ENCODE measurements around the gene ACE2. TPM values are rescaled to one million over a fixed set of nuclear protein-coding genes. Genes with fewer than 3 reads are reported as not detected.

ACE2 gene
- total RNA-seq, 1 donor from 2014 or later = 0.06 TPM

- H3K4me3 ChIP-seq (ENCODE audit: low read depth, low read length) = no peak overlapping the region
- DNase-seq (ENCODE audit: low read depth) = no peak
- TF ChIP-seq CTCF (conservative IDR thresholded peaks at IDR 0.05; ENCODE audit: low read depth, low read length) = no peak
These were observed 4.5 kb upstream of the ACE2 start for GRCh38 chrX:15605226-15605625.

- DNase-seq (ENCODE audit: low read depth) = no peak
- TF ChIP-seq CTCF (conservative IDR thresholded peaks at IDR 0.05; ENCODE audit: low read depth, low read length) = no peak
These were observed 2.0 kb upstream of the ACE2 start for GRCh38 chrX:15602761-15603160.

DNA sequence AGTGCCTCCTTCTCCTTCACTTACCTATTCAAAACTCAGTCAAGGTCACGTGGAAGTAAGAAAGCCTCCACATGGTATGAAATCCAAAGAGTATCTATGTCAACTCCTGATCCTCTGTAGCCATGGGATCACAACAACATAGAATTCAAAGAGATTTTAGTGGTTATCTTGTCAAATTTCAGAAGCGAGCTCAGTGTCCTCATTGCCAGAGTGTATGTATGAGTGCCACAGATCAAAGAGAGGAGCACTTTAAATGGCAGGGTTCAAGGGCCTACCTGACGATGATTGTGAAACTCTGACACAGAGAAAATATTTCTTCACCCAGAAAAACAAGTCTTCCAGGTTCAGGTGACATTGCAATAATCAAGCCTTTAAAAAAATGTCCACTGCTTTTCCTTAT lies 1.2 kb upstream of the ACE2 start:
- TF ChIP-seq CTCF (conservative IDR thresholded peaks at IDR 0.05; ENCODE audit: low read depth, low read length) = no peak
- no peak overlapping the region for H3K4me3 ChIP-seq (ENCODE audit: low read depth, low read length)
- DNase-seq (ENCODE audit: low read depth) = no peak

More at GRCh38 chrX:15602761-15603160, 2.0 kb upstream of the ACE2 start:
- no peak overlapping the region for H3K4me3 ChIP-seq (ENCODE audit: low read depth, low read length)

DNA sequence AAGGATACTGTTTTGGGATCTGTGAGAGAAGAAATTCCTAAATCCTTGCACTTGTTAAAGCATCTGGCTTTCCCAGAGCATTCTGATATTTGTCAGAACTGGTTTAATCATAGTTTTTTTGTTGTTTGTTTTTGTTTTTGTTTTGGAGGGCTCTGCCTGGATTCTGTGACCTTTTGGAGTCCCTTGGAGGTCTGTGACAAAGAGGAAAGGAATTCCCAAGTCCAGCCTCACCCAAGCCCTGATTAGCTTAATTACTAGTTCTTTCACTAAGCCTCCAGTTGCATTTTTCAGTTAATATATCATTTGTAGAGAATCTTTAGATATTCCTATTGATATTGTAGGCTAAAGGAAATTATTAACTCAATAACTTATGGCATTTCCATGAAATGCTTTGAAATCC lies 711 bp downstream of the ACE2 start:
- no peak for DNase-seq (ENCODE audit: low read depth)
- no peak for TF ChIP-seq CTCF (conservative IDR thresholded peaks at IDR 0.05; ENCODE audit: low read depth, low read length)
- H3K4me3 ChIP-seq (ENCODE audit: low read depth, low read length) = no peak overlapping the region

- DNase-seq (ENCODE audit: low read depth) = no peak
- TF ChIP-seq CTCF (conservative IDR thresholded peaks at IDR 0.05; ENCODE audit: low read depth, low read length) = no peak
These were observed 1.3 kb downstream of the ACE2 start for GRCh38 chrX:15599461-15599860.

DNA sequence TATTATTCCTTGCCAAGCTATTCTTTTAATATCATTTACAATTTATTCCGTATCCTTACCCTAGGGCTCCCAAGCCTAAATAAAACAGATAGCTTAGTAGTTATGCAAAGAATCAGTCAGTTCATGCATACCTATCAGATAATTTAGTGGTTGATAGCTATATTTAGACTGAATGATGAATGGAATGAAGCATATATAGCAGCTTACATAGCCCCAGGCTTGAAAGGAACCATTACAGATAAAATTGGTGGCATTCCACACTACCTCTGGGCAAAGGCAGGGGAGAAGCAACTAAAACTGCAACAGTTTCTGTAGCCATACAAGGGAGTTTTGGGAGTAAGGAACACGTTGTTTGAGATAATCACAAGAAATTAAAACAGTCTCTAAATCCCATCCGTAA lies 2.7 kb downstream of the ACE2 start:
- H3K4me3 ChIP-seq (ENCODE audit: low read depth, low read length) = no peak overlapping the region
- TF ChIP-seq CTCF (conservative IDR thresholded peaks at IDR 0.05; ENCODE audit: low read depth, low read length) = no peak
- no peak for DNase-seq (ENCODE audit: low read depth)

More at GRCh38 chrX:15599461-15599860, 1.3 kb downstream of the ACE2 start:
- H3K4me3 ChIP-seq (ENCODE audit: low read depth, low read length) = no peak overlapping the region

GRCh38 chrX:15594371-15594770 lies 6.4 kb downstream of the ACE2 start:
- peak; percentile 57 for TF ChIP-seq CTCF (conservative IDR thresholded peaks at IDR 0.05; ENCODE audit: low read depth, low read length)
- H3K4me3 ChIP-seq (ENCODE audit: low read depth, low read length) = no peak overlapping the region
- no peak for DNase-seq (ENCODE audit: low read depth)

All from epithelial cell of proximal tubule (primary cell).